Measurements from ENCODE around the gene FGFR2. TPM values are rescaled to one million over a fixed set of nuclear protein-coding genes. Genes with fewer than 3 reads are reported as not detected.
A peak's percentile ranks its signal among the peaks of the same experiment; 100 is the strongest.

Gene FGFR2
- total RNA-seq, 1 donor from 2014 or later = 88.3 TPM

GRCh38 chr10:121592155-121592890, 5.9 kb downstream of the FGFR2 start:
- Mint-ChIP-seq H3K4me1 (peaks cover 61% of the 10 kb centered on the region), H3K27me3 (ENCODE audit: low read depth) (no peaks in the 10 kb centered on the region), H3K4me3 (no peak overlapping the region), H3K9me3 (peaks cover 7% of the 10 kb centered on the region), H3K27ac (peak overlapping the region; percentile 8), H3K36me3 (peaks cover 28% of the 10 kb centered on the region)
- no peak for DNase-seq (ENCODE audit: low spot score in 2 of 2, unreplicated experiment in 2 of 2)
- peak; percentile 29 for TF ChIP-seq CTCF (IDR thresholded peaks at IDR 0.05; ENCODE audit: unreplicated experiment)

GRCh38 chr10:121591186-121591585, 7.1 kb downstream of the FGFR2 start:
- Mint-ChIP-seq H3K4me1 (peaks cover 56% of the 10 kb centered on the region), H3K27ac (no peak overlapping the region), H3K4me3 (no peak overlapping the region), H3K27me3 (ENCODE audit: low read depth) (no peaks in the 10 kb centered on the region), H3K36me3 (peaks cover 37% of the 10 kb centered on the region), H3K9me3 (peaks cover 16% of the 10 kb centered on the region)
- DNase-seq (ENCODE audit: low spot score in 2 of 2, unreplicated experiment in 2 of 2) = no peak
- no peak for TF ChIP-seq CTCF (IDR thresholded peaks at IDR 0.05; ENCODE audit: unreplicated experiment)

- Mint-ChIP-seq H3K27ac (no peak overlapping the region), H3K4me3 (no peak overlapping the region), H3K36me3 (peaks cover 37% of the 10 kb centered on the region), H3K27me3 (ENCODE audit: low read depth) (no peaks in the 10 kb centered on the region), H3K9me3 (peaks cover 16% of the 10 kb centered on the region), H3K4me1 (peaks cover 52% of the 10 kb centered on the region)
- DNase-seq (ENCODE audit: low spot score in 2 of 2, unreplicated experiment in 2 of 2) = no peak
- TF ChIP-seq CTCF (IDR thresholded peaks at IDR 0.05; ENCODE audit: unreplicated experiment) = no peak
These were observed 7.5 kb downstream of the FGFR2 start for GRCh38 chr10:121590772-121591171.

GRCh38 chr10:121589553-121589952, 8.7 kb downstream of the FGFR2 start:
- peaks cover 37% of the 10 kb centered on the region for H3K36me3 Mint-ChIP-seq
- H3K4me3 Mint-ChIP-seq = no peak overlapping the region
- peaks cover 16% of the 10 kb centered on the region for H3K9me3 Mint-ChIP-seq
- peaks cover 40% of the 10 kb centered on the region for H3K4me1 Mint-ChIP-seq
- DNase-seq (ENCODE audit: low spot score in 2 of 2, unreplicated experiment in 2 of 2) = no peak
- H3K27me3 Mint-ChIP-seq (ENCODE audit: low read depth) = no peaks in the 10 kb centered on the region
- H3K27ac Mint-ChIP-seq = no peak overlapping the region
- no peak for TF ChIP-seq CTCF (IDR thresholded peaks at IDR 0.05; ENCODE audit: unreplicated experiment)

GRCh38 chr10:121583857-121584256, 14.4 kb downstream of the FGFR2 start:
- H3K27me3 Mint-ChIP-seq (ENCODE audit: low read depth) = no peaks in the 10 kb centered on the region
- H3K4me1 Mint-ChIP-seq = peaks cover 31% of the 10 kb centered on the region
- H3K36me3 Mint-ChIP-seq = peaks cover 30% of the 10 kb centered on the region

More at GRCh38 chr10:121583857-121584256, 14.4 kb downstream of the FGFR2 start:
- no peak for TF ChIP-seq CTCF (IDR thresholded peaks at IDR 0.05; ENCODE audit: unreplicated experiment)
- Mint-ChIP-seq H3K9me3 (peaks cover 16% of the 10 kb centered on the region), H3K4me3 (no peak overlapping the region), H3K27ac (no peak overlapping the region)
- no peak for DNase-seq (ENCODE audit: low spot score in 2 of 2, unreplicated experiment in 2 of 2)
